Breast epithelium (tissue), 3 donors: ENCODE data around the gene PHAF1.

ENCODE experiments used
- CTCF ChIP-seq, 3 donors: fragments of 450-650 bp; IDR thresholded peaks; one replicate each; pipeline ENCODE4 v1.5.1; 2016 to 2017; ENCODE audit warnings: antibody characterized with exemption in 3 of 3, mild to moderate bottlenecking in 3 of 3, moderate library complexity in 3 of 3
- POLR2A ChIP-seq: fragments of 450-650 bp; IDR thresholded peaks from one replicate; pipeline ENCODE4 v1.6.1; 2016; ENCODE audit warnings: antibody characterized with exemption, mild to moderate bottlenecking, moderate library complexity
- POLR2AphosphoS5 ChIP-seq, 3 donors: sonication (generic); formaldehyde crosslinking; IDR thresholded peaks; one replicate each; pipeline ENCODE4 v1.6.1; 2017; ENCODE audit warnings: antibody characterized with exemption in 3 of 3

GRCh38 chr16:67156143-67156844, 46.6 kb downstream of the PHAF1 start:
- TF ChIP-seq CTCF (IDR thresholded peaks at IDR 0.05): no peak
- no peak for TF ChIP-seq POLR2A
- TF ChIP-seq POLR2AphosphoS5 (IDR thresholded peaks at IDR 0.05): no peak
